HUDEP-2 (cell line): ENCODE data around the gene MAGEB4.
A peak's percentile ranks its signal among the peaks of the same experiment; 100 is the strongest.

ENCODE experiments used
- DNase-seq, 76 experiments: peaks; one replicate each; lab custom pipeline; 2025; ENCODE audit not compliant: unreplicated experiment in 76 of 76; lab: John Stamatoyannopoulos, UW

The MAGEB4 gene

GRCh38 chrX:30282527-30282926, 40.7 kb downstream of the MAGEB4 start:
- DNase-seq: no peak

- DNase-seq: peak in 9 of 76 experiments; percentile 0 to 39 (median 6)
Observed at GRCh38 chrX:30283456-30284200, 41.8 kb downstream of the MAGEB4 start.
